ENCODE measurements around the gene PAPSS2. TPM values are rescaled to one million over a fixed set of nuclear protein-coding genes. Genes with fewer than 3 reads are reported as not detected.

Gene PAPSS2
- total RNA-seq, 1 experiment from 2014 or later, result 14.6 TPM

- CTCF ChIA-PET, result no interaction called here
Observed at GRCh38 chr10:87782721-87783120, 123.0 kb downstream of the PAPSS2 start.

More at GRCh38 chr10:87782721-87783120, 123.0 kb downstream of the PAPSS2 start:
- Histone ChIP-seq H4K20me1 (ENCODE audit: insufficient read depth) (peaks cover 5% of the 10 kb centered on the region; the same call in 1 of the 2 replicates), H3K36me3 (ENCODE audit: control insufficient read depth in 1 of 2, insufficient read depth in 2 of 2, low read length in 2 of 2) (peaks cover 6 to 21% of the 10 kb centered on the region in 2 experiments; a peak in 3 of 4 replicates), H3K9me2 (ENCODE audit: insufficient read depth) (no peaks in the 10 kb centered on the region), H3K4me1 (ENCODE audit: control insufficient read depth in 1 of 2, insufficient read depth in 2 of 2, low read length in 2 of 2) (no peaks in the 10 kb centered on the region), H3K27ac (ENCODE audit: low read depth, low read length) (no peak overlapping the region), H2AFZ (ENCODE audit: low read depth, low read length, poor library complexity, severe bottlenecking) (no peak overlapping the region), H3K4me3 (replicated peaks in 1 of 2; ENCODE audit: low read depth in 1 of 2, low read length in 2 of 2) (no peak overlapping the region), H3K9ac (ENCODE audit: low read length) (no peak overlapping the region), H3K27me3 (ENCODE audit: insufficient read depth, low read length) (no peaks in the 10 kb centered on the region), H3K4me2 (ENCODE audit: low read length) (no peak overlapping the region), H3K79me2 (ENCODE audit: insufficient read depth, low read length) (peaks cover 65% of the 10 kb centered on the region), H3K9me3 (ENCODE audit: control insufficient read depth in 1 of 2, insufficient read depth in 1 of 2, low read depth in 1 of 2, low read length in 2 of 2) (no peaks in the 10 kb centered on the region)
- RAD21 ChIA-PET (ENCODE audit: low non-redundant PET in 1 of 2, low total read pairs in 2 of 2, uncharacterized antibody in 2 of 2, unreplicated experiment in 2 of 2), result interaction anchor here in 1 of 2 experiments (0.6 kb wide), 1 partner anchor 61 kb away, joined by 3 read pairs; no protein-coding TSS in a partner anchor
- intact Hi-C loops (cut with micrococcal nuclease), result no loop called here
- no peak for DNase-seq (ENCODE audit: low read depth, low spot score)
- POLR2A ChIA-PET, result no interaction called here
- ATAC-seq, result no peak
- TF ChIP-seq CBX3 (IDR thresholded peaks at IDR 0.05; ENCODE audit: low read depth), result no peak
- no peak for TF ChIP-seq FOSL1 (IDR thresholded peaks at IDR 0.05; ENCODE audit: low read depth)
- TF ChIP-seq REST (IDR thresholded peaks at IDR 0.05; ENCODE audit: low read depth), result no peak
- no peak for TF ChIP-seq ZFX (IDR thresholded peaks at IDR 0.05)
- TF ChIP-seq YY1 (IDR thresholded peaks at IDR 0.05; ENCODE audit: extremely low read depth, insufficient replicate concordance, low read depth, low read length), result no peak
- no peak for TF ChIP-seq EZH2phosphoT487 (IDR thresholded peaks at IDR 0.05; ENCODE audit: borderline replicate concordance)
- no peak for TF ChIP-seq SRF (IDR thresholded peaks at IDR 0.05; ENCODE audit: low read depth)
- TF ChIP-seq POLR2AphosphoS5 (IDR thresholded peaks at IDR 0.05; ENCODE audit: low read depth, low read length), result no peak
- no peak for TF ChIP-seq MAX (IDR thresholded peaks at IDR 0.05)
- no TSS peak for BruUV-seq (replicated peaks)
